Stimulated activated CD8-positive, alpha-beta memory T cell treated with anti-CD3 and anti-CD28 coated beads, Interleukin-15, amount 100 ng/mL, for 1 hour (primary cell): ENCODE measurements around the gene FANCI.

Experiments
- DNase-seq: peaks from one replicate; pipeline ENCODE4 v3.0.0-alpha.2; 2020; ENCODE audit warnings: low read depth

The FANCI gene

DNA sequence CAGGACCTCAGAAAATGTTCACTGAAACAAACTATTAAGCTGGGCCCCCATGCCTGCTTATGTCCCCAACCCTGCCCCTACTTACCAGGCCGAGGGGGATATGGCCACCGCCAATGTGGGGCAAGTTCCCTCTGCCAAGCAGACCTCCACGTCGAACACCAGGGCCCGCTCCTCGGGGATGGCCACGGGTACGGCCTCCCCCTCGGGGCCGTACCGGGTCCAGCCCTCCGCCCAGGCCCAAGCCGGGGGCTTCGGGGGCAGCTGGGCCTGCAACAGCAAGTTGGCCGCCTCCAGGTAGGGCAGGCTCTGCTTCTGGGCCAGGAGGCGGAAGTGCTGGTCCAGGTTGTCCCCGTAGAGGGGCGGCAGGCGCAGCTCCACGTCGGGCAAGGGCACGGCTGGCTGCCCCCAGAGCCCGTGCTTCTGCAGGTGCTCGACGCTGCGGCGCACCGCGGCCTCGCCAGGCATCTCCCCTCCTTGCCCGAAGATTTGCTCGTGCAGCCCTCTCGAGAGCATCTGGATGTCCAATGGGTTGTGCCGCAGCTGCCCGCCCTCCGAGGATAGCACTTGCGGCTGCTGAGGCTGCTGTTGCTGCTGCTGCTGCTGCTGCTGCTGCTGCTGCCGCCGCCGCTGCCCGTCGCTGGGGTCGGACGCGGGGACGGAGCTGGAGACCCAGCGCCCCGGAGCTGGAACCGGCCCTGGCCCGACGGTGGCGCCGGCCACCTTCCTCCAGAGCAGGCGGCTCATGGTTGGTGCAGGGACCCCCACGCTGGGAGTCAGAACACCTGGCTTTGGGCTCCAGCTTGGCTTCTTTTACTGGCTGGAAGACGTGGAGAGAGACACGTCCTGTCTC, 89.5 kb downstream of the FANCI start:
- DNase-seq: no peak

- no peak for DNase-seq
Measured at GRCh38 chr15:89333959-89334509, 90.3 kb downstream of the FANCI start.

DNA sequence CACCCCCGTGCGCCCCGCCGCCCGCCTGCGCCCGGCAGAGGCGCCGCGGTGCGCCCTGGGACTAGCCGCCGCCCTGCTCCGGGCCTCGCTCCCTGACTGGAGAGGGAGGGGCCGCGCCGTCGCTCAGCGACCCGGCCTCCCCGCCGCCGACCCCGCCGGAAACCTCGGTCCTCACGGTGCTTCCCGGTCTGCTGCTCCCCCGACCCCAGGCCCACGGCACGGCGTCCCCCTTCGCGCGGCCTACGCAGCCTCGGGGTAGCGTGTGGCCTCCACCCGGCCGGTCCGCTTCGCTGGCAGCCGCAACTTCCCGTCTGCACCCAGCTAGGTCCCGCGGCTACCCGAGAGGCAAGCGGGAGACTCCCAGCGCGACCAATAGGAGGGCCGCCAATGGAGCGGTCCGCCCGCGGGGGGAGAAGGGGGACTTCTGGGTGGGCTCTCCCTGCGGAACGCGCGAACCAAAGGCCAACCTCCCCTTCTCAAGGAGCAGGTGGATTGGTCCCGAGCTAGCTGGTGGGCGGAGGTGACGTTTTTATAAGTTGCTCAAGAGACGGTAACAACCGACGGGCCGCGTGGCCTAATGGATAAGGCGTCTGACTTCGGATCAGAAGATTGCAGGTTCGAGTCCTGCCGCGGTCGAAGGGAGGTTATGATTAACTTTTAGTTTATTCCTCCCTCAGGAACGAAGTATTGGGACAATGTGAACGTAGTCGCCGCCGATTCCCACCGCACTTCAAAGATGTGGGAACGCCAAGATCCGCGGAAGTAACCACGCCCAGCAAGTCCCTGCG, 90.9 kb downstream of the FANCI start, which contains the start of gene POLG:
POLG (minus strand) TSS at position 315 of the 788 bp plus-strand sequence. CDS start 1,070 bp downstream, outside the sequence.
- peak; percentile 98 for DNase-seq

GRCh38 chr15:89335298-89336041, 91.7 kb downstream of the FANCI start:
- no peak for DNase-seq

- DNase-seq: no peak
Measured at GRCh38 chr15:89338036-89338435, 94.3 kb downstream of the FANCI start.

- no peak for DNase-seq
Measured at GRCh38 chr15:89340573-89340972, 96.8 kb downstream of the FANCI start.

- DNase-seq: no peak
Measured at GRCh38 chr15:89341316-89342005, 97.7 kb downstream of the FANCI start.

DNA sequence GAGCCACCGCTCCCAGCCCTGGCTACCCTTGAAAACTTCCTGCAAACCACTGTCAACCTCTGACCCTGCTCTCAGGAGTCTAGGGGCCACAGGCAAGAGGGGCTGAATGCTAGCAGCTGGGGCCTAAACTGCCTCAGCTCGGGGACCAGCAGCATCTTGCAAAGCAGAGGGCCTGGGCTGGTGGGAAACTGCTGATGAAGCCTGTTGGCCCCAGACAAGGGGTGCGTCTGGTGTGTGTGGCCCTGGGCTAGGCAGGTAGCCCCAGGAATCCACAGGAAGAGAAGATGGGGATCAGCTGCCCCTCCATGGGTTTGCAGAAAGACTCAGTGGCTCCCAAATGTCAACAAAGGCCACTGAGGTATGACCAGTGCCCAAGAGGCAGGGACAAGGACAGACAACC, 99.1 kb downstream of the FANCI start:
- no peak for DNase-seq

- DNase-seq: no peak
Measured at GRCh38 chr15:89345248-89345647, 101.5 kb downstream of the FANCI start.

DNA sequence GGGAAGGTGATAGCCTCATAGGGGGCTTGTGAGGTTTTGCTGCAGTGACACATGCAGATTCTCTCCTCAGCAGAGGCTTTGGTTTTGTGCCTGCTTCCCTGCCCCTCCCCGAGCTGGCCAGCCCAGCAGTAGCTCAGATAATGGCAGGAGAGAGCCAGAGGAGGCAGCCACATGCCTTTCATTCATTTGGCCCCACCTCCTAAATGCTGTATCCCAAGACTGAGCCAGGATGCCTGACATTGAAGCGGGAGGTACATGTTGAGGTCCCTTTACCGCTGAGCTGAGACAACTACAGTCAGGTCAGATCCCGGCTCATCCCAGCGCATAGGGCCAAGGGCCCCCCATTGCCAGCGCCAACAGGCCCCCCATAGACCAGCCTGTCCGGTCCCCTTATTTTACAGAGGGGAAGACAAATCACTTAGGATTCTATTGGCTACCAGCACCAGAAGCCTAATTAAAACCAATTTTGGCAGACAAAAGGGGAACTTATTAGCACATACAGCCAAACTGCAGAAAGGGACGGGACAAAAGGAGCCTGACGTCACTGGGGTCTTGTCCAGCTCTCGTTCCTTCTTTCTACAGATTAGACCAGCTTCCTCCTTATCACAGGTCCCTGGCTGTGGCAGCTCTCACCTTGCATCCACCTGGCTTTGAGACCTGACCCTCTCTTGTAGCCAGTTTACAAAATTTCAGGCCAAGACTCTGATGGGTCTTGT, 102.9 kb downstream of the FANCI start:
- DNase-seq: no peak

DNA sequence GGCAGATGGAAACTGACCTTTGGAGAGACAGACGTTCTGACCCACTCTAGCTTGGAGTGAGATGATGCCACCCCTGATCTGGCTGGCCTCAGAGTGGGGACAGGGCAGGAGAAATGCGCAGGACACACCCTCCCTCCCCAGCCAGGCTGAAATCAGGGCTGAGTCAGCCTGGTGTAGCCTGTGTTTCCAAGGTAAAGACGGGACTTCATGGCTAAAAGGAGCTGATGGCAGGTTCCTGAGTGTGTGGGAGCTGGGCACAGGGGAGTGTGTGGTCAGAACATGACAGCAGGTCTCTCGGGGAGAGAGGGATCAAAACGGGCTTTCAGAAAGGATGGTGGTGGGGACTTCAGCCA, 105.4 kb downstream of the FANCI start:
- DNase-seq: no peak

GRCh38 chr15:89352476-89352875, 108.7 kb downstream of the FANCI start:
- no peak for DNase-seq

- no peak for DNase-seq
Measured at GRCh38 chr15:89353991-89354390, 110.2 kb downstream of the FANCI start.

GRCh38 chr15:89356634-89357298, 113.0 kb downstream of the FANCI start:
- DNase-seq: no peak

- no peak for DNase-seq
Measured at GRCh38 chr15:89358435-89358754, 114.6 kb downstream of the FANCI start.

- DNase-seq: peak; percentile 69
Measured at GRCh38 chr15:89358755-89359439, 115.1 kb downstream of the FANCI start.

- no peak for DNase-seq
Measured at GRCh38 chr15:89359471-89360293, 115.9 kb downstream of the FANCI start.

DNA sequence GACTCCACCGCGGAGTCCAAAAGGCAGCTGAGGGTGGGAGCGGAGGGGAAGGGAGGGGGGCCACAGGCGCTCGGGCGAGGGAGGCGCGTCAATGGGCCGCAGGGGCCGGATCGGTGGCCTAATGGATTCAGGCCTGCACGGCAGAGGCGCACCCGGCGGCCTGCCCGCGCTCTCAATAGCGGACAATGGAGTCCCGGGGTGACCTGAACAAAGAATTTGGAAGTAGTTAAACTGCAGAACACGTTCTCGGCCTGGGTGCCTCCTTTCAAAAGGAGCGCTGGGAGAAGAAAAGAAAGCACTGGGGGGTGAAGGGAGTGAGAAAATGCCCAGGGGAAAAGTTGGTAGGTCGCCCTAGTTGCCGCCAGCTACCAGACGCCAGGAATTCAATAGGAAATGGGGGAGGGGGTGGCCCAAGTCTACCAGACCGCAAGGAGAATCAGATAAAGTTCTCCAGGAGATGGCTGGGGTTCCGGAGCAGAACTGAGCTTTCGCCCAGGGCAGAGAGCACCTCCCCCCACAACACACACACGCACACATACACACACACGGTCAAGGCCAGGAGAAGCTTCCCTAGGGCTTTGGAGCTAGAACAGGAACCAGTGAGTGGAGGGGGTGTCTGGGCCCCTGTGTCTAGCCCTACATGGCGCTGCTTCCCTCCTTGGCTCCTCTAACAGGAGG, 116.7 kb downstream of the FANCI start:
- DNase-seq: no peak
